ENCODE measurements around the gene TRPM7. TPM values are rescaled to one million over a fixed set of nuclear protein-coding genes. Genes with fewer than 3 reads are reported as not detected.

Gene TRPM7, protein sequence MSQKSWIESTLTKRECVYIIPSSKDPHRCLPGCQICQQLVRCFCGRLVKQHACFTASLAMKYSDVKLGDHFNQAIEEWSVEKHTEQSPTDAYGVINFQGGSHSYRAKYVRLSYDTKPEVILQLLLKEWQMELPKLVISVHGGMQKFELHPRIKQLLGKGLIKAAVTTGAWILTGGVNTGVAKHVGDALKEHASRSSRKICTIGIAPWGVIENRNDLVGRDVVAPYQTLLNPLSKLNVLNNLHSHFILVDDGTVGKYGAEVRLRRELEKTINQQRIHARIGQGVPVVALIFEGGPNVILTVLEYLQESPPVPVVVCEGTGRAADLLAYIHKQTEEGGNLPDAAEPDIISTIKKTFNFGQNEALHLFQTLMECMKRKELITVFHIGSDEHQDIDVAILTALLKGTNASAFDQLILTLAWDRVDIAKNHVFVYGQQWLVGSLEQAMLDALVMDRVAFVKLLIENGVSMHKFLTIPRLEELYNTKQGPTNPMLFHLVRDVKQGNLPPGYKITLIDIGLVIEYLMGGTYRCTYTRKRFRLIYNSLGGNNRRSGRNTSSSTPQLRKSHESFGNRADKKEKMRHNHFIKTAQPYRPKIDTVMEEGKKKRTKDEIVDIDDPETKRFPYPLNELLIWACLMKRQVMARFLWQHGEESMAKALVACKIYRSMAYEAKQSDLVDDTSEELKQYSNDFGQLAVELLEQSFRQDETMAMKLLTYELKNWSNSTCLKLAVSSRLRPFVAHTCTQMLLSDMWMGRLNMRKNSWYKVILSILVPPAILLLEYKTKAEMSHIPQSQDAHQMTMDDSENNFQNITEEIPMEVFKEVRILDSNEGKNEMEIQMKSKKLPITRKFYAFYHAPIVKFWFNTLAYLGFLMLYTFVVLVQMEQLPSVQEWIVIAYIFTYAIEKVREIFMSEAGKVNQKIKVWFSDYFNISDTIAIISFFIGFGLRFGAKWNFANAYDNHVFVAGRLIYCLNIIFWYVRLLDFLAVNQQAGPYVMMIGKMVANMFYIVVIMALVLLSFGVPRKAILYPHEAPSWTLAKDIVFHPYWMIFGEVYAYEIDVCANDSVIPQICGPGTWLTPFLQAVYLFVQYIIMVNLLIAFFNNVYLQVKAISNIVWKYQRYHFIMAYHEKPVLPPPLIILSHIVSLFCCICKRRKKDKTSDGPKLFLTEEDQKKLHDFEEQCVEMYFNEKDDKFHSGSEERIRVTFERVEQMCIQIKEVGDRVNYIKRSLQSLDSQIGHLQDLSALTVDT (N-terminal part only)
- total RNA-seq (10 to 100 TPM; 46.7 to 46.9 TPM), polyA plus RNA-seq (18.1 TPM)

DNA sequence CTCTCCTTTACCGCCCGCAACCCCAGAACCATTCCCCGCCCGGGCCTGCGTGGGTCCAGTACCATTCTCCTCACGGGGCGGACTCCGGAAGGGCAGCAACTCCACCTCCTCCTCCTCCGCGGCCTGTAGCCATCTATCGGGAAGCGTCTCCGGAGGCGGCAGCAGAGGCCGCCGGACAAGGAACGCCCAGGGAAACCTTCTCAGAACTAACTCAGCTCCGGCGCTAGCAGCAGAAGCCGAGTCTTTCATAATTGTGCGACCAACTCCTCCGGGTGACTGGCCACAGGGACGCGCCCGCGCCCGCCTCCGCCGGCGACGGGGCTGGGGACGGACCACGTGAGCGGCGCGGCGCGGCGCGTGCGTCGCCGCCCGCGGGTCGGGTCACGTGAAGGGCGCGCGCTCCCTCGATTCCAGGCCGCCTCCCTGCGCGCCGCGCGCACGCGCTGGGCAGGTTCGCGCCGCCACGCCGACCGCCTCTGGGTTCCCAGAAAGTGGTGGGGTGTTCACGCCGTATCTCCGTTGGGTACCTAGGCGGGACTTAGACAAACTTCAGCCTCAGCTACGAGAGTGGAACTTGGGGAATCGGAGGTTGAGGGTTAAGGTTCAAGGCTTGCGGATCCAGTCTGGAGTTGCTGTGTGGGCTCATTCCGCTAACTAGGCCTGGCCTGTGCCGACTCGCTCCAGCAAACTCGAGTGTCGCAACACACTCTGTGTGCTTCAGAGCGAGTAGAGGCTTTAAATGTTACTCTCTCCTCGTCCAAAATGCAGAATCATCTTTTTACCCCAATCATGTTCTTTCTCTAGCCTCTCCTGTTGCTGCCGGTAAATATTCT, at the start of gene TRPM7:
TRPM7 (minus strand) TSS at position 329 of the 833 bp plus-strand sequence; CDS start at position 65, 264 bp downstream.
- CTCF ChIA-PET: interaction anchor here (0.7 to 1.4 kb wide), 3 partner anchors 10 to 193 kb away, joined by 3 read pairs; no protein-coding TSS in a partner anchor
- H3K4me1 Mint-ChIP-seq: peaks cover 44 to 62% (median 56%) of the 10 kb centered on the region in 3 donors
- peaks cover 30% of the 10 kb centered on the region for H3K4me1 ChIP-seq (ENCODE audit: insufficient read depth, low read length)
- H3K36me3 ChIP-seq (ENCODE audit: insufficient read depth, low read length): no peaks in the 10 kb centered on the region
- H3K9me3 ChIP-seq (ENCODE audit: low read length): no peaks in the 10 kb centered on the region
- peaks cover 0 to 33% (median 6%) of the 10 kb centered on the region in 3 donors for H3K36me3 Mint-ChIP-seq
- H3K27me3 ChIP-seq (ENCODE audit: insufficient read depth, low read length, poor library complexity, severe bottlenecking): no peaks in the 10 kb centered on the region
- peak within 1 kb of the TSS; percentile 93 for H3K27ac ChIP-seq (ENCODE audit: low read depth, low read length)
- POLR2A ChIA-PET: interaction anchor here (0.6 to 0.9 kb wide), 2 partner anchors 12 to 194 kb away, joined by 3 read pairs; no protein-coding TSS in a partner anchor
- peak within 1 kb of the TSS; percentile 99 to 100 (median 99) for H3K4me3 Mint-ChIP-seq
- peak within 1 kb of the TSS; percentile 96 for H3K4me3 ChIP-seq (ENCODE audit: low read length)
- H3K27me3 Mint-ChIP-seq: peaks cover 0 to 1% of the 10 kb centered on the region in 2 donors
- peak within 1 kb of the TSS; percentile 98 to 99 (median 99) for H3K27ac Mint-ChIP-seq
- DNase-seq: peak; percentile 83 to 90 (median 89)
- H3K9me3 Mint-ChIP-seq: no peaks in the 10 kb centered on the region

DNA sequence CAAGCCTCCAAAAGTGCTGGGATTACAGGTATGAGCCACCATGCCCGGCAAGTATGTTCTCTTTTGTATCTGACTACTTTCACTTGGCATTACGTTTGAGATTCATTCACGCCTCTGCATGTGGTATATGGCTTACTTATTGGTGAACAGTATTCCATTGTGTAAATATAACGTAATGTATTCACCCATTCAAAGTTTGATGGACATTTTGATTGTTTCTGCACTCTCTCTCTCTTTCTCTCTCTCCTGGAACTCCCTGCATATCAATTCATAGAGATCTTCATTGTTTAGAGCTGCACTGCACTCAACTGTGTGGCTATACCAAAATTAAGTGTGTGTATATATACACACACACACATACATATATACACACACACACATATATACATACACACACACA, 48.6 kb upstream of the TRPM7 start:
- Histone ChIP-seq H3K9me3 (ENCODE audit: low read length) (no peaks in the 10 kb centered on the region), H3K4me3 (ENCODE audit: low read length) (no peak overlapping the region), H3K27me3 (ENCODE audit: insufficient read depth, low read length, poor library complexity, severe bottlenecking) (no peaks in the 10 kb centered on the region), H3K4me1 (ENCODE audit: insufficient read depth, low read length) (no peaks in the 10 kb centered on the region), H3K27ac (ENCODE audit: low read depth, low read length) (no peak overlapping the region), H3K36me3 (ENCODE audit: insufficient read depth, low read length) (peaks cover 16% of the 10 kb centered on the region)
- CTCF ChIA-PET: no interaction called here
- H3K4me1 Mint-ChIP-seq: no peaks in the 10 kb centered on the region
- no peaks in the 10 kb centered on the region for H3K27me3 Mint-ChIP-seq
- peak overlapping the region in 1 of 8 donors; percentile 17 for H3K27ac Mint-ChIP-seq
- peaks cover 14 to 73% (median 20%) of the 10 kb centered on the region in 3 donors for H3K36me3 Mint-ChIP-seq
- H3K9me3 Mint-ChIP-seq: no peaks in the 10 kb centered on the region
- H3K4me3 Mint-ChIP-seq: no peak overlapping the region
- POLR2A ChIA-PET: no interaction called here
- no peak for DNase-seq

DNA sequence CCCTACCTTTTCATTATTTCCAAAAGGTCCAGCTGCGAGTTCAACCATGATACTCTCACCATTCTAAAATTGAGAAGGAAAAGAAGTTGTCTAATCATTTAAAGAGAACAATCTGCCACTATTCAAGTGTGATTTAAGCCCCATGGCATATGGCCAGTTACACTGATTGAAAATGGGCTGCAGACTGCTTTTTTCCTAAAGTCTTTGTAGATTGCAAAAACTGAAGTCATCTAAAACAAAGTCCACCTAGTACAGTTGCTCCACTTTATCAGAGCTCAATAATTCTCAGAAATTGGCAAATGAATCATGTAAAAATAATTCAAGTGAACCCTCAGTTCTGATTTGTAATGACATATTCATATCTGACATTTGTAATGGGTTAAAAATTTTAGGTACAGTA, 39.7 kb upstream of the TRPM7 start:
- Histone ChIP-seq H3K4me1 (ENCODE audit: insufficient read depth, low read length) (no peaks in the 10 kb centered on the region), H3K27me3 (ENCODE audit: insufficient read depth, low read length, poor library complexity, severe bottlenecking) (no peaks in the 10 kb centered on the region), H3K9me3 (ENCODE audit: low read length) (no peaks in the 10 kb centered on the region), H3K36me3 (ENCODE audit: insufficient read depth, low read length) (peaks cover 8% of the 10 kb centered on the region), H3K27ac (ENCODE audit: low read depth, low read length) (no peak overlapping the region), H3K4me3 (ENCODE audit: low read length) (no peak overlapping the region)
- no peak overlapping the region for H3K4me3 Mint-ChIP-seq
- DNase-seq: no peak
- H3K27me3 Mint-ChIP-seq: no peaks in the 10 kb centered on the region
- H3K36me3 Mint-ChIP-seq: peaks cover 9 to 73% (median 12%) of the 10 kb centered on the region in 3 donors
- no peaks in the 10 kb centered on the region for H3K9me3 Mint-ChIP-seq
- H3K4me1 Mint-ChIP-seq: no peaks in the 10 kb centered on the region
- no peak overlapping the region for H3K27ac Mint-ChIP-seq
- ChIA-PET POLR2A (no interaction called here), CTCF (interaction anchor here (0.8 kb wide), 1 partner anchor 8 kb away, joined by 4 read pairs; no protein-coding TSS in a partner anchor)

DNA sequence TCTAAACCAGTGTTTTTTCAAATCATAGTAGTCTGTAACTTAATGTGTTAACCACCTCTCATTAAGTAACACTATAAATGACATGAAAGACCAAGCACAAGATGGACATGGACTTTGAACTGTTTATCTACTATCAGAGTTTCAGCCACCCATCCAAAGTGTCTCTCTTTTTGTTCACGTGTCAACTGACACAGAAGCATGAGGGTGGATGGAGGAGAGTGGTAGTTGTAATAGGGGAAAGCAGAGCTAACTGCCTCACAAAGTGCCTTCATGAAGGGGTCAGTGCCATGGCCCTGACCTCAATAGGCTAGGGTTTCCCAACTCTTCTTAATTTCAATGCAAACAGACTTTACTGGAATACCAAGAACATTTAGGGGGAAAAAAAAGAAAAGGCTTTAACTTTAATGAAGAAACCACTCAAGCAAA, 32.1 kb upstream of the TRPM7 start:
- CTCF ChIA-PET: no interaction called here
- H3K27me3 Mint-ChIP-seq: no peaks in the 10 kb centered on the region
- no peaks in the 10 kb centered on the region for H3K27me3 ChIP-seq (ENCODE audit: insufficient read depth, low read length, poor library complexity, severe bottlenecking)

DNA sequence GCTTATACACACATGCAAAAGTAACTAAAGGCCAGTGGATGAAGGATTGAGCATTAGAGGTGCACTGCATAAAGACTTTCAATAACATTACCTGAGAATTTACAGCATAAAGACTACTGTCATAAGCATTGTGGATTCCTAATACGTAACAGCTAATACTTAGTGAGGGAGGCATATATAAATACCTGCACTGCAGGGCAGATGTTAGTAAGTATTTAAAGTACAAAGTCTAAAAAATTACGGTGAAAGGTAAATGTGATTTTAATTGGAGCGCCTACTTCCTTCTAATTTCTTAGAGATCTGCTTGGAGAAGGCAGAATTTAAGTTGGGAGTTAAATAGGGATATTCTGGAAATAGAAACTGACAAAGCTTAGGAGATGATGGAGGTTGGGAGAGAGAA, 25.4 kb upstream of the TRPM7 start:
- no peaks in the 10 kb centered on the region for H3K27me3 ChIP-seq (ENCODE audit: insufficient read depth, low read length, poor library complexity, severe bottlenecking)

More for the DNA sequence above, 32.1 kb upstream of the TRPM7 start:
- no peaks in the 10 kb centered on the region for H3K9me3 Mint-ChIP-seq
- H3K4me3 Mint-ChIP-seq: no peak overlapping the region
- H3K36me3 Mint-ChIP-seq: peaks cover 8 to 61% (median 13%) of the 10 kb centered on the region in 3 donors
- no peak overlapping the region for H3K4me3 ChIP-seq (ENCODE audit: low read length)
- peaks cover 5% of the 10 kb centered on the region for H3K36me3 ChIP-seq (ENCODE audit: insufficient read depth, low read length)
- no peak overlapping the region for H3K27ac ChIP-seq (ENCODE audit: low read depth, low read length)
- no peak for DNase-seq
- H3K27ac Mint-ChIP-seq: peak overlapping the region in 1 of 8 donors; percentile 61
- H3K4me1 Mint-ChIP-seq: no peaks in the 10 kb centered on the region
- POLR2A ChIA-PET: no interaction called here
- no peaks in the 10 kb centered on the region for H3K4me1 ChIP-seq (ENCODE audit: insufficient read depth, low read length)
- H3K9me3 ChIP-seq (ENCODE audit: low read length): no peaks in the 10 kb centered on the region

DNA sequence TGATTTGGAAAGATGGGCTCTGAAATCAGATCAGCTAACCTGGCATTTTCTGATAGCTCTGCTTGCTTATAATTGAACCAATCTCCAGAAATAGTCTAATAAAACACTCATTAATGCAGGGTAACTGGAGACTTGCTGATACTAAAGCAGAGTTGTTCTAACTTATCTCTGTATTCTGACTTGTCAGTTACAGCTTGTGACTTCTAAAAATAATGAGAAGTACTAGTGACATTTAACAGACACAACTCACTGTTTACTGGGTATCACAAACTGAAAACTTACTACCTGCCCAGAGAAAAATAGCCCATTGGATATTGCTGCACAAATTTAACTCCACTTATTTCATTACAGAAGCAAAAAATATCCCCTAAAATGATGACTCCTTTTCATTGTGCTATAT, 24.0 kb upstream of the TRPM7 start:
- Histone ChIP-seq H3K27ac (ENCODE audit: low read depth, low read length) (no peak overlapping the region), H3K9me3 (ENCODE audit: low read length) (no peaks in the 10 kb centered on the region), H3K36me3 (ENCODE audit: insufficient read depth, low read length) (no peaks in the 10 kb centered on the region), H3K27me3 (ENCODE audit: insufficient read depth, low read length, poor library complexity, severe bottlenecking) (no peaks in the 10 kb centered on the region), H3K4me1 (ENCODE audit: insufficient read depth, low read length) (no peaks in the 10 kb centered on the region), H3K4me3 (ENCODE audit: low read length) (no peak overlapping the region)
- no peak for DNase-seq
- H3K9me3 Mint-ChIP-seq: no peaks in the 10 kb centered on the region
- ChIA-PET CTCF (no interaction called here), POLR2A (interaction anchor here (0.7 kb wide), 1 partner anchor 98 kb away, joined by 4 read pairs; no protein-coding TSS in a partner anchor)
- H3K4me3 Mint-ChIP-seq: no peak overlapping the region
- no peaks in the 10 kb centered on the region for H3K27me3 Mint-ChIP-seq
- H3K27ac Mint-ChIP-seq: no peak overlapping the region
- peaks cover 0 to 54% (median 0%) of the 10 kb centered on the region in 3 donors for H3K36me3 Mint-ChIP-seq
- H3K4me1 Mint-ChIP-seq: no peaks in the 10 kb centered on the region

More for the DNA sequence above, 25.4 kb upstream of the TRPM7 start:
- Mint-ChIP-seq H3K27ac (peak overlapping the region in 1 of 8 donors; percentile 23), H3K27me3 (no peaks in the 10 kb centered on the region), H3K9me3 (no peaks in the 10 kb centered on the region), H3K4me3 (no peak overlapping the region), H3K4me1 (no peaks in the 10 kb centered on the region), H3K36me3 (peaks cover 0 to 51% (median 3%) of the 10 kb centered on the region in 3 donors)
- H3K36me3 ChIP-seq (ENCODE audit: insufficient read depth, low read length): no peaks in the 10 kb centered on the region
- H3K4me3 ChIP-seq (ENCODE audit: low read length): no peak overlapping the region
- CTCF ChIA-PET: no interaction called here
- H3K27ac ChIP-seq (ENCODE audit: low read depth, low read length): no peak overlapping the region
- DNase-seq: no peak
- POLR2A ChIA-PET: no interaction called here
- H3K4me1 ChIP-seq (ENCODE audit: insufficient read depth, low read length): no peaks in the 10 kb centered on the region
- H3K9me3 ChIP-seq (ENCODE audit: low read length): no peaks in the 10 kb centered on the region

DNA sequence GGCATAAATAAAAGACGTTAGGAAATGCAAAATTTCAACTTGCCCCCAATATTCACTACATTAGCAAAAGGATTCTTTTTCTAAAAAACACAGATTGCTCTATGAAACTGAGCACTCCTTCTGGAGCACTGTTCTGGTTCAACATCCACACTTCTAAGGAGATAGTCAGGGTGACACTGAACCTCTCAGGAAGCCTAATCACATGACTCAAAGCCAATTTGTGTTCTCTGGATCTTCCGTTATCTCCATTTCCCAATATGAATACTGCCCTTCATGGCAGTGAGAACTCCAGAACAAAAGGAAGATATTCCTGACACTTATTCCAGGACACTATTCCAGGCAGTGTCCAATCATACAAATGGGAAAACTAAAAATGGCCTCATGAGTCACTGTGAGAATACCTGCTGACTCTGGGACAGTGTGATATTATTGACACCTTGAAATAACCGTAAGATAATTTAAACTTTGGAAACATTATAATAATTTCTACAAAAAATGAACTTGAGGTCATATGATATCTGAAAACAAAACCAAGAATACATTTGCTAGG, 21.4 kb upstream of the TRPM7 start:
- DNase-seq: no peak
- no peaks in the 10 kb centered on the region for H3K4me1 Mint-ChIP-seq

More for the DNA sequence above, 21.4 kb upstream of the TRPM7 start:
- Histone ChIP-seq H3K9me3 (ENCODE audit: low read length) (no peaks in the 10 kb centered on the region), H3K4me3 (ENCODE audit: low read length) (no peak overlapping the region), H3K27ac (ENCODE audit: low read depth, low read length) (no peak overlapping the region), H3K4me1 (ENCODE audit: insufficient read depth, low read length) (no peaks in the 10 kb centered on the region), H3K36me3 (ENCODE audit: insufficient read depth, low read length) (no peaks in the 10 kb centered on the region), H3K27me3 (ENCODE audit: insufficient read depth, low read length, poor library complexity, severe bottlenecking) (no peaks in the 10 kb centered on the region)
- POLR2A ChIA-PET: no interaction called here
- no peaks in the 10 kb centered on the region for H3K9me3 Mint-ChIP-seq
- H3K27me3 Mint-ChIP-seq: no peaks in the 10 kb centered on the region
- H3K4me3 Mint-ChIP-seq: no peak overlapping the region
- no peak overlapping the region for H3K27ac Mint-ChIP-seq
- H3K36me3 Mint-ChIP-seq: peaks cover 0 to 49% (median 0%) of the 10 kb centered on the region in 3 donors
- CTCF ChIA-PET: no interaction called here
